ENCODE results near the gene BPIFA2. TPM values are rescaled to one million over a fixed set of nuclear protein-coding genes. Genes with fewer than 3 reads are reported as not detected.

BPIFA2 gene
- total RNA-seq, 1 experiment from 2014 or later = not detected

DNA sequence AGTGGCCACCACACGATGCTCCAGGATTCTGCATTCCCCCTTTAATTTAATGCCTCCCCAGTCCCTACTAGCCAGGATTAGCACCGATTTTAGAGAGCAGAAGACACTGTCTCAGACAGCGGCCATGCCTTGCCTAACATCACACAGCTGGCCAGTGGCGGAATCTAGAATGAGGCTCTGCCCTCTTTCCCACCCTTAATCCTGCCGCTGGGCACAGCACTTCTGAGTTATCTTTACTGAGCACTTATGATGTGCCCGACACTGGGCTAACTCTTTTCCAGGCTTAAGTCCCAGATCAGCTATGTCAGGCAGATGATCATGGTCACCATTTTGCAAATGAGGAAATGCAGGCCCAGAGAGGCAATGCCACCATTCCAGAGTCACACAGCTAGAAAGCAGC is 5.6 kb upstream of the BPIFA2 start:
- CTCF ChIA-PET = no interaction called here
- TF ChIP-seq EZH2phosphoT487 (IDR thresholded peaks at IDR 0.05; ENCODE audit: borderline replicate concordance) (no peak), POLR2AphosphoS5 (IDR thresholded peaks at IDR 0.05; ENCODE audit: low read depth, low read length) (no peak), RAD21 (IDR thresholded peaks at IDR 0.05; ENCODE audit: low read depth) (no peak), CEBPB (IDR thresholded peaks at IDR 0.05; ENCODE audit: low read depth) (no peak), SIN3A (IDR thresholded peaks at IDR 0.05; ENCODE audit: low read depth) (no peak), ZNF274 (IDR thresholded peaks at IDR 0.05; ENCODE audit: low read depth, low read length) (no peak), POLR2A (IDR thresholded peaks at IDR 0.05; ENCODE audit: borderline replicate concordance, extremely low read depth, insufficient read depth, insufficient read length) (no peak), SRF (IDR thresholded peaks at IDR 0.05; ENCODE audit: low read depth) (no peak), TCF7L2 (IDR thresholded peaks at IDR 0.05; ENCODE audit: borderline replicate concordance, extremely low read depth, insufficient read depth, insufficient read length) (no peak), JUND (IDR thresholded peaks at IDR 0.05) (no peak)
- TF ChIP-seq, protein P1, sequence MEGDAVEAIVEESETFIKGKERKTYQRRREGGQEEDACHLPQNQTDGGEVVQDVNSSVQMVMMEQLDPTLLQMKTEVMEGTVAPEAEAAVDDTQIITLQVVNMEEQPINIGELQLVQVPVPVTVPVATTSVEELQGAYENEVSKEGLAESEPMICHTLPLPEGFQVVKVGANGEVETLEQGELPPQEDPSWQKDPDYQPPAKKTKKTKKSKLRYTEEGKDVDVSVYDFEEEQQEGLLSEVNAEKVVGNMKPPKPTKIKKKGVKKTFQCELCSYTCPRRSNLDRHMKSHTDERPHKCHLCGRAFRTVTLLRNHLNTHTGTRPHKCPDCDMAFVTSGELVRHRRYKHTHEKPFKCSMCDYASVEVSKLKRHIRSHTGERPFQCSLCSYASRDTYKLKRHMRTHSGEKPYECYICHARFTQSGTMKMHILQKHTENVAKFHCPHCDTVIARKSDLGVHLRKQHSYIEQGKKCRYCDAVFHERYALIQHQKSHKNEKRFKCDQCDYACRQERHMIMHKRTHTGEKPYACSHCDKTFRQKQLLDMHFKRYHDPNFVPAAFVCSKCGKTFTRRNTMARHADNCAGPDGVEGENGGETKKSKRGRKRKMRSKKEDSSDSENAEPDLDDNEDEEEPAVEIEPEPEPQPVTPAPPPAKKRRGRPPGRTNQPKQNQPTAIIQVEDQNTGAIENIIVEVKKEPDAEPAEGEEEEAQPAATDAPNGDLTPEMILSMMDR (IDR thresholded peaks at IDR 0.05 in 2 of 3, conservative IDR thresholded peaks at IDR 0.05 in 1 of 3; ENCODE audit: borderline replicate concordance in 1 of 3, insufficient read depth in 1 of 3, low read depth in 2 of 3, low read length in 2 of 3) = no peak
- TF ChIP-seq, protein P2, sequence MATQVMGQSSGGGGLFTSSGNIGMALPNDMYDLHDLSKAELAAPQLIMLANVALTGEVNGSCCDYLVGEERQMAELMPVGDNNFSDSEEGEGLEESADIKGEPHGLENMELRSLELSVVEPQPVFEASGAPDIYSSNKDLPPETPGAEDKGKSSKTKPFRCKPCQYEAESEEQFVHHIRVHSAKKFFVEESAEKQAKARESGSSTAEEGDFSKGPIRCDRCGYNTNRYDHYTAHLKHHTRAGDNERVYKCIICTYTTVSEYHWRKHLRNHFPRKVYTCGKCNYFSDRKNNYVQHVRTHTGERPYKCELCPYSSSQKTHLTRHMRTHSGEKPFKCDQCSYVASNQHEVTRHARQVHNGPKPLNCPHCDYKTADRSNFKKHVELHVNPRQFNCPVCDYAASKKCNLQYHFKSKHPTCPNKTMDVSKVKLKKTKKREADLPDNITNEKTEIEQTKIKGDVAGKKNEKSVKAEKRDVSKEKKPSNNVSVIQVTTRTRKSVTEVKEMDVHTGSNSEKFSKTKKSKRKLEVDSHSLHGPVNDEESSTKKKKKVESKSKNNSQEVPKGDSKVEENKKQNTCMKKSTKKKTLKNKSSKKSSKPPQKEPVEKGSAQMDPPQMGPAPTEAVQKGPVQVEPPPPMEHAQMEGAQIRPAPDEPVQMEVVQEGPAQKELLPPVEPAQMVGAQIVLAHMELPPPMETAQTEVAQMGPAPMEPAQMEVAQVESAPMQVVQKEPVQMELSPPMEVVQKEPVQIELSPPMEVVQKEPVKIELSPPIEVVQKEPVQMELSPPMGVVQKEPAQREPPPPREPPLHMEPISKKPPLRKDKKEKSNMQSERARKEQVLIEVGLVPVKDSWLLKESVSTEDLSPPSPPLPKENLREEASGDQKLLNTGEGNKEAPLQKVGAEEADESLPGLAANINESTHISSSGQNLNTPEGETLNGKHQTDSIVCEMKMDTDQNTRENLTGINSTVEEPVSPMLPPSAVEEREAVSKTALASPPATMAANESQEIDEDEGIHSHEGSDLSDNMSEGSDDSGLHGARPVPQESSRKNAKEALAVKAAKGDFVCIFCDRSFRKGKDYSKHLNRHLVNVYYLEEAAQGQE (IDR thresholded peaks at IDR 0.05; ENCODE audit: low read depth) = no peak
- TF ChIP-seq, protein P3, sequence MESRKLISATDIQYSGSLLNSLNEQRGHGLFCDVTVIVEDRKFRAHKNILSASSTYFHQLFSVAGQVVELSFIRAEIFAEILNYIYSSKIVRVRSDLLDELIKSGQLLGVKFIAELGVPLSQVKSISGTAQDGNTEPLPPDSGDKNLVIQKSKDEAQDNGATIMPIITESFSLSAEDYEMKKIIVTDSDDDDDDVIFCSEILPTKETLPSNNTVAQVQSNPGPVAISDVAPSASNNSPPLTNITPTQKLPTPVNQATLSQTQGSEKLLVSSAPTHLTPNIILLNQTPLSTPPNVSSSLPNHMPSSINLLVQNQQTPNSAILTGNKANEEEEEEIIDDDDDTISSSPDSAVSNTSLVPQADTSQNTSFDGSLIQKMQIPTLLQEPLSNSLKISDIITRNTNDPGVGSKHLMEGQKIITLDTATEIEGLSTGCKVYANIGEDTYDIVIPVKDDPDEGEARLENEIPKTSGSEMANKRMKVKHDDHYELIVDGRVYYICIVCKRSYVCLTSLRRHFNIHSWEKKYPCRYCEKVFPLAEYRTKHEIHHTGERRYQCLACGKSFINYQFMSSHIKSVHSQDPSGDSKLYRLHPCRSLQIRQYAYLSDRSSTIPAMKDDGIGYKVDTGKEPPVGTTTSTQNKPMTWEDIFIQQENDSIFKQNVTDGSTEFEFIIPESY (IDR thresholded peaks at IDR 0.05; ENCODE audit: extremely low read depth, insufficient replicate concordance, low read length) = no peak
- Histone ChIP-seq H2AFZ (ENCODE audit: low read depth, low read length, poor library complexity, severe bottlenecking) (no peak overlapping the region), H3K27ac (ENCODE audit: low read depth, low read length) (no peak overlapping the region), H3K79me2 (ENCODE audit: insufficient read depth, low read length) (no peaks in the 10 kb centered on the region), H3K27me3 (ENCODE audit: insufficient read depth, low read length) (peaks cover 16% of the 10 kb centered on the region), H3K4me2 (ENCODE audit: low read length) (no peak overlapping the region), H3K9me2 (ENCODE audit: insufficient read depth) (no peaks in the 10 kb centered on the region), H3K4me1 (ENCODE audit: control insufficient read depth in 1 of 2, insufficient read depth in 2 of 2, low read length in 2 of 2) (peaks cover 11 to 22% of the 10 kb centered on the region in 2 experiments; a peak in 3 of 4 replicates), H3K9ac (ENCODE audit: low read length) (no peak overlapping the region), H3K4me3 (replicated peaks in 1 of 2; ENCODE audit: low read depth in 1 of 2, low read length in 2 of 2) (no peak overlapping the region), H3K9me3 (ENCODE audit: control insufficient read depth in 1 of 2, insufficient read depth in 1 of 2, low read depth in 1 of 2, low read length in 2 of 2) (no peaks in the 10 kb centered on the region), H3K36me3 (ENCODE audit: control insufficient read depth in 1 of 2, insufficient read depth in 2 of 2, low read length in 2 of 2) (no peaks in the 10 kb centered on the region), H4K20me1 (ENCODE audit: insufficient read depth) (no peaks in the 10 kb centered on the region)
- RAD21 ChIA-PET (ENCODE audit: low non-redundant PET in 1 of 2, low total read pairs in 2 of 2, uncharacterized antibody in 2 of 2, unreplicated experiment in 2 of 2) = no interaction called here
- DNase-seq (ENCODE audit: low read depth, low spot score) (no peak), ATAC-seq (no peak)
- POLR2A ChIA-PET = no interaction called here
- intact Hi-C loops (cut with micrococcal nuclease) = no loop called here
- BruUV-seq (replicated peaks) = no TSS peak
